Loucy (cell line): ENCODE data around the gene RAC2.

ENCODE experiments used
- EZH2phosphoT487 ChIP-seq: fragments of 200-600 bp; IDR thresholded peaks from 2 replicates; pipeline ENCODE4 v1.6.1; 2018; ENCODE audit warnings: antibody characterized with exemption, mild to moderate bottlenecking, moderate library complexity, borderline replicate concordance
- TF ChIP-seq, protein P1 (sequence below): fragments of 200-600 bp; sonication (generic); conservative IDR thresholded peaks from 2 replicates; pipeline ENCODE4 v1.5.1; 2014; ENCODE audit warnings: mild to moderate bottlenecking, antibody characterized with exemption, low read length

DNA sequence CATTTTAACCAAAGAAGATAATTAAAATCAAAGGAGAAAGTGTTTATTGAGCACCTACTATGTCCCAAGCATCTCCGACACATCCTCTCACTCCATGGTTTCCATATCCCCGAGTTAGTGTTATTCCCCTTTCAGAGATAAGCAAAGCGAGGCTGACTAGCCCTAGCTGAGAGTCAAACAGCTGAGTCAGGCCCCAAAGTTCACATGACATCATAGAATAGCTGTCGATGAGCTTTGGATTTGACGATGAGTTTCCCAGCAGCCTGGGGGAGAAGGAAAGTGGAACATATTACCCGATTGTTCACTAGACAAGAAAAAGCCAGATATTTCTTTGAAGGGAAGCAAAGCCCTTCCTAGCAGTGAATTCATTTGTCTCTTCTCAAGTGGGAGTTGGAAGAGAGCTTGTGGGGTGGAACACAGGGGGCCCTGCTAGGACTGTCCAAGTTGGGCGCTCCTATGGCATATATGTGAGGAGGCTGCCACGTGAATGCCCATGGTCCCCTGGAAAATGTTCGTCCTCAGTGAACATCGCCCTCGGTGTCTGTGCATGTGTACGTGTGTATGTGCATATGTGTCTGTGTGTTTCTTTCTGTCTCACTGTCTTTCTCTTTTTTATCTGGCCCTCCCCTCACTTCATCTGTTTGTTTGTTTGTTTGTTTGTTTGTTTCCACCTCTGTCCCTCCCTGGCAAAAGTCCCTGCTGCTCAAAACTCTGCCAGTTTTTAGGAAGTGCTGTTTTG lies 37.7 kb upstream of the RAC2 start:
- TF ChIP-seq, protein P1, sequence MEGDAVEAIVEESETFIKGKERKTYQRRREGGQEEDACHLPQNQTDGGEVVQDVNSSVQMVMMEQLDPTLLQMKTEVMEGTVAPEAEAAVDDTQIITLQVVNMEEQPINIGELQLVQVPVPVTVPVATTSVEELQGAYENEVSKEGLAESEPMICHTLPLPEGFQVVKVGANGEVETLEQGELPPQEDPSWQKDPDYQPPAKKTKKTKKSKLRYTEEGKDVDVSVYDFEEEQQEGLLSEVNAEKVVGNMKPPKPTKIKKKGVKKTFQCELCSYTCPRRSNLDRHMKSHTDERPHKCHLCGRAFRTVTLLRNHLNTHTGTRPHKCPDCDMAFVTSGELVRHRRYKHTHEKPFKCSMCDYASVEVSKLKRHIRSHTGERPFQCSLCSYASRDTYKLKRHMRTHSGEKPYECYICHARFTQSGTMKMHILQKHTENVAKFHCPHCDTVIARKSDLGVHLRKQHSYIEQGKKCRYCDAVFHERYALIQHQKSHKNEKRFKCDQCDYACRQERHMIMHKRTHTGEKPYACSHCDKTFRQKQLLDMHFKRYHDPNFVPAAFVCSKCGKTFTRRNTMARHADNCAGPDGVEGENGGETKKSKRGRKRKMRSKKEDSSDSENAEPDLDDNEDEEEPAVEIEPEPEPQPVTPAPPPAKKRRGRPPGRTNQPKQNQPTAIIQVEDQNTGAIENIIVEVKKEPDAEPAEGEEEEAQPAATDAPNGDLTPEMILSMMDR, result no peak
- TF ChIP-seq EZH2phosphoT487, result no peak
